ENCODE data around the gene ARHGAP30.

ARHGAP30 gene

DNA sequence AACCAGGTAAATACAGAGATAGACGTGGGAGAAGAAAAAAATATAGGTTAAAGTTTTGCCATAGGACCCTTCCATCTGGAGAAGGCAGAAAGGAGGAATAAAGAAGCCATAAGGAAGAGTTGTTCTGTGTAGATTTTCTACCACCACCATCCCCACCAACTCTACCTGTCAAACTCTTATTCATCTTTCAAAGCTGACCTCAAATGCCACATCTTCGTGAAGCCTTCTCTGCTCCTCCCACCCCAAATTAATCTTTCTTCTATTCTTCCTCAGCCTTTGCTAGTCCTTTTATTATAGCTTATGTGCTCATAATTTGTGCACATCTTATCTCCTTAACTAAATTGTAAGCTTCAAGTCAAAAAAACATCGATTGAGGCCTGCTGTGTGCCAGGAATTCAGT is 20.9 kb upstream of the ARHGAP30 start:
- no peak for DNase-seq

DNA sequence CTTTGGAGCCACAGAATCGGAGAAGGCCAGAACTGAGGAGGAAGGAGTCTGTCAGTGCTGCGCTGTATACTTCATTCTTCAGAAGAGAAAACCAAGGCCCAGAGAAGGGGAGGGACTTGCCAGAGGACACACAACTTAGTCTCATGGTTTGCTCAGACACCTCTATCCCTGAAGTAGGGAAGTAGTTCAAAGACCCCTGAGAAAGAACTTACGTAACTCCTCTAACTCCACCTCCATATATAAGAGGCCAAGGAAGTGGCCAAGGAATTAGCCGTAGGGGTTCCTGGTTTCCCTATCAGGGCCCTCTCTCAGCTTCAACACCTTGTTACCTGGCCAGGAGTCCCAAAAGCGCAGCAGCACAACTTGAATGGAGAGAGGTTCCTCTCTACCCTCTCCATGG is 20.2 kb upstream of the ARHGAP30 start:
- no peak for DNase-seq

DNA sequence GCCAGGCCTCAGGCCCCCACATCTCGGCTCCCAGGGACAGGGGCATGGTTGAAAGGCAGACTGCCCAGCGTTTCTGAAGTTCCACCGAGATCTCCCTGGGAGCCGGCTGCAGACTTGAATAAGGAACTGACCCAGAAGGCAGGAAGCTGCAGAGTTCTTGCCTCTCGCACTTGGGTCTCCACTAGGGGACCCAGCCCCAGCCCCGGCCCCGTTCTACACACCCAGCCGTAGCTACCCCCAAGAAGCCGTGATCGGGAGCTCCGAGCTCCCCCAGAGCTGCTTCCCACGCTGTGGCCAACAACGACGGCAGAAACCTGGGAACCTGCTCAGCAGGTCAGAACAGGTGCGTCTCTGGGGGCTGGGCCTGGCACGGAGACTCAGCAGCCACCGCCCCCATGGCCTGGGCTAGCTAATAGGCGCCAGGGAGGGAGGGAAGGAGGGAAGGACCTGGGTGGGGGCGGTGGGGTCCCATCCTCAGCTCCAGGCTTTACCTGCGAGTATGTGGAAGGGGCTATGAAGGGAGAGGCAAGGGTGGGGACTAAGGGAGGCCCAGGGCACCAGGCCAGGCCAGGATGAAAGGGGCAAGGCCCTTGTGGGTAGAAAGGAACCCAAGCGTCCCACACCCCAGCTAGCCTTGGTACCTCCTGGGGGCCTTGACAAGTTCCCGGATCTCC is 19.7 kb upstream of the ARHGAP30 start, which contains the start of gene NECTIN4:
TSS of gene NECTIN4 (minus strand) at position 308 of the 674 bp plus-strand sequence. CDS start at position 46, 262 bp downstream.
- no peak for DNase-seq

GRCh38 chr1:161088587-161089110 is 19.0 kb upstream of the ARHGAP30 start:
- DNase-seq, result no peak

GRCh38 chr1:161086457-161086856 is 16.8 kb upstream of the ARHGAP30 start:
- DNase-seq, result no peak

DNA sequence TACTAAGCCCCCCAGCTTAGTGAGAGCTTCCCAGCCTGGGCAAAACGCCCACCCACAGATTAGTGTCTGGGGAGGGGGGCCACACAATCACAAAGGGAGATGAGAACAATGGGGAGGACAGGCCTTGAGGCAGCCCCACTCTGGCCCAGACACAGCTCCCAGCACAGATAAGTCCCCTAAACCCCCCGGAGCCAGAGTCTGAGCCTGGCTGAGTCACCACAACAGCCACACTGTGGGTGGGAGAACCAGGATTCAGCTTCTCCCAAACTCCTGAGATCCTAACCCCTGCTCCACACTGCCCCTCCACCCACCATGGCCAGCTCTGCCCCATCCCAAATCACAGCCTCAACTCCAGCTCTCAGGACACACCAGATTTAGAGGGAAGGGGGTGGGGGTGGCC is 15.5 kb upstream of the ARHGAP30 start:
- DNase-seq, result no peak

- no peak for DNase-seq
Measured at GRCh38 chr1:161084597-161084988, 14.9 kb upstream of the ARHGAP30 start.

GRCh38 chr1:161083748-161084596 is 14.3 kb upstream of the ARHGAP30 start:
- no peak for DNase-seq

DNA sequence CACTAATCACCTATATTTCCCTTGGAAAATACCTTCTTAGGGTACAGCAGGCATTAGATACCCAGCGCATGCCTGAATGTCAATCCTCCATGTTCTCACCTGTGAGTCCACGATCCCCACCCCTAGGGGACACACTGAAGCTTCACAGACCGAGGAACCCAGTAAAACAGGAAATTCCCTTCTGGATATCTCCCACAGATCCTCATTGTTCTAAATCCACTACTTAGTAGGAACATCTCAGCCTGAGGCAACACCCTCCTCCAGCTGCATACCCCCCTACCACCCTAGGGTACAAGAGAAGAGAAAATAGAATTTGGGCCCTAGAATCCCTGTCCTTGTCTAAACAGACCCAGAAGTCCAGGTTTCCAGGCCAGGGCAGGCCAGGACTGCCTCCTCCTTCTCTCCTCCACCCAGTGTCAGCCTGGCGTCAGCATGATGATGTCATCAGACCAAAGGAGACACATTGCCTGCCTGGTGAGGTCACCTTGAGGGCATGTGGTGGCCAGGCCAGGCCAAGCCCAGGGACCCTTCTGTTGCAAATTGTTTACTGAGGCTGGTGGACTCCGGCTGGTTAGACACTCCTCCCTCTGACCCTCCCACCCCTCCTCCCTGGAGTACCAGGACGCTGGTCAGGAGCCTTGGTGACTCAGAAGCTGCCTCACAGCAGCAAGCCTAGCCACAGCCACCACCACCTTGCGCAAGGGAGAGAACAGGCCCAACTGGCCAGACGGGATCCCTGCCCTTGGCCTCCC is 13.5 kb upstream of the ARHGAP30 start:
- DNase-seq, result no peak

DNA sequence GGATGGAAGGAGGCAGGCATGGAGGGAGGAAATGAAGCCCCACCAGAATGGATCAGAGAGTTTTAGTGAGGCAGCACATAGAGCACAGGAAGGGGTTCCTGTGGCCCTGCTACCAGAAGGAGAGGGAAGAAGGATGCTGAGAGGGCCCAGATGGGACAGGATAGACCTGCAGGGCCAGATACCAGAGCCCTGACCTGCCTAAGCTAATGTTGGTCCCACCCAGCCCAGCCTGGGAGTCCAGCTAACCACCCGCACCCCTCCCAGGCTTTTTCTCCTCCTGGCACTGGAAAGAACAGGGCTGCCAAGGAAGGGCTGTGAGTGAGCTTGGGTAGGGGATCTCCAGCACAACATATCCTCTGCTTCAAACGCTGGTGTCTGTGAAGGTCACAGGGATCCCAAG is 12.8 kb upstream of the ARHGAP30 start:
- no peak for DNase-seq

DNA sequence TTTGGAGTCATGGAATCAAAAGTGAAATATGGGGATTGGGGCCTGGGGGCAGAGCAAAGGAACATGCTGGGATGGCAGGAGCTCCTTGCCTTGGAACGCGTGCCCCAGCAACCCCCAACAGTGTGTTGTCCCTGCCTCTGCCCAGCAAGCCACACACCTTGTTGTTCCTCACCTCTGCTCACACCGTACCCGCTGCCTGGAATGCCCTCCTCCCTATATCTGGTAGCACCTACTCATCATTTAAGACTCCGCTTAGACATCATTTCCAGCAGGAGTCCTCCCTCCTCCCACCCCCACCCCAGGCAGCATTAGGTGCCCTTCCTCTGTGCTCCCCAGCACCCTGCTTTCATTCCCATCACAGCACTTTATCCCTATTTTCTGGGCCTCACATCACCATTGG is 11.8 kb upstream of the ARHGAP30 start:
- DNase-seq, result no peak

- DNase-seq, result no peak
Measured at GRCh38 chr1:161080441-161081405, 11.0 kb upstream of the ARHGAP30 start.

DNA sequence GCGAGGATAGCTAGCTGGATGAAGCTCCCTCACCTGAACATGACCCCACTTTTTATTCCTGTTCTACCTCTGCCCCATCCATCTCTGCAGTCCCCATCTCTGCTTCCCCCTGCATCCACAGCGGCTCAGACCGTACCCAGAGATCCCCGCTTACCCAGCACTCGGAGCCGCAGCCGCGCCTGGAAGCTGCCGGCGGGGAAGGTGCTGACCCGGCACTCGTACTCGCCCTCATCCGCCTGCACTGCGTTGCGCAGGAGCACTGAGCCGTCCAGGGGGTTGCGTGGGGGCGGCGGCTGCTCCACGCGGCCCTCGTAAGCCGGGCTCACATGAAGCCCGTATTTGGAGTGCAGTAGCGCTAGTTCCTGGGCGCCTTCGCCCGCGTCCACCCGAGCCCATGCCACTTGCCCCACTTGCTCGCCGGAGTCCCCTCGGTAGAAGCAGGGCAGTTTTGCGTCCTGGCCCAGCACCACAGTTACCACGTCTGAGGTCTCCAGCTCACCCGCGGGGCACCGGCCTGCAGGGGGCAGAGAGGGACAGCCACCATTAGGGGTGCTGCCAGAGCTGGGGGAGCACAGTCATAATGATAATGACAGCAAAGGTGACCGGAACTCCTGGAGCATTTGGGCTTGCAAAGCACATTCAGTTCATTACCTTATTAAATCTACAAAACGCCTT is 9.9 kb upstream of the ARHGAP30 start:
- no peak for DNase-seq

GRCh38 chr1:161077426-161077825 is 7.7 kb upstream of the ARHGAP30 start:
- DNase-seq, result no peak

DNA sequence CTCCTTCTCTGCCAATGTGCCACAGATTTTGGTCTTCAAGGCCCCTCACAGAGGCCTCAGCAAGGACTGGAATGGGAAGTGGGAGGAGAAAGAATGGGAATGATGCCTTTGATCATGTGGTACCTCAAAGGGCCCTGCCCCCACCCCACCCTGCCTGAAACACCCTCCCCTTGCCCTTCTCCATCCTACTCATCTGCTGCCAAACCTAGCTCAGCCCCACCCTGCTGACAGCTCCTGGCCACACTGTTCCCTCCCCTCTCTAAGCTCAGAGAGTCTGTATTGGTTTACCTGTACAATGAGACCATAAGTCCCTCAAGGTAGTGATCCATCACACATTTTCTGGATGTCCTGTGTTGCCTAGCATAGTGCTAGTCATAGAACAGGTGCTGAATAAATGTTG is 6.7 kb upstream of the ARHGAP30 start:
- DNase-seq, result no peak

- no peak for DNase-seq
Measured at GRCh38 chr1:161074676-161075368, 5.1 kb upstream of the ARHGAP30 start.

DNA sequence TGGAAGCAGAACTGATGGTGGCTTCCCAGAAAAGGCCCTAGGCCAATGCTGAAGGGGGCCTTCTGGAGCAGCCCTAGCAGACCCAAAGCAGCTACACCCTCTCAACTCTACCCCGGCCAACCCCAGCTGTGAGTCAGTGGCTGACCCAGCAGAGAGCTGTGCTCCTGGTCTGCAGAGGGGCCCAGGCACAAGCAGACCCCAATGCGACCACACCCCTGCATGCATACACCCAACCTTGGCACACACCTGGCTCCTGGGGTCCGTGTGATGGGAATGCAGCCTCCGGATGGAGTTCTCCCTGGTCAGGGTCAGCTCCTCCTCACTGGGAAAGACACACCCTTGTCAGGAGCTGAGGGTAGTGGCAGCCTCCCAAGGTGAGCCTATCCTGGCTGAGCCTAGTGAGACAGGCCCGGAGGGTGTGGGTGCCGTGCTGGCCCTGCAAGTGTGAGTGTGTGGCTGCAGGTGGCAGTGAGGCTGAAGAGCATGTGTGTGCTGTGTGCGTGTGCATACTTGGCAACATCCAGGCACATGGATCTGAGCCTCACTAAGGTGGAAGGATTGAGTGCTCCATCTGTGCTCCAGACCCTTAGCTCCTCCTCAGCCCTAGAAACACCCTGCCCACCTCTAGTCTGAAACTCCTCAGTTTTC is 3.9 kb upstream of the ARHGAP30 start:
- no peak for DNase-seq

- no peak for DNase-seq
Measured at GRCh38 chr1:161072751-161073449, 3.2 kb upstream of the ARHGAP30 start.

DNA sequence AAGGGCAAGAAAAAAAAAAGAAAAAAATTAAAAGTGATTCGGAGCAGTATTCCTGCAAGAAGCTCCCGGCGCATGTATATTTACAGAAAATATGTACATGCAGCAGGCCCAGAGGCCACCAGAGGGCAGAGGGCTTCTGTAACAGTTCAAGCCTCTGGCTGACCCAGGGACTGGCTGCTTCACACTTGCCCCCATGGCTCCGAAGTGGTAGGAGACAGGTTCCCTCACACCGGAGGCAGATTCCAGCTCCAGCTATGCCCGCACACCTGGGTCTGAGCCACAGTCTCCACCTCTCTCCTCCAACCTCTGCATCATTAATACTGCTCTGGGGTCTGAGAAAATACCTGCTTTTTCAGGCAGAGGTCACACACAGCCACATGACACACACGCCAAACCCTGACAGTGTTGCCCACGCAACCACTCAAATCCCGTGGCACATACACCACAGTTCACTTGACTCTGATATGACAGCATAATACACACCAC is 2.2 kb upstream of the ARHGAP30 start:
- DNase-seq, result no peak

DNA sequence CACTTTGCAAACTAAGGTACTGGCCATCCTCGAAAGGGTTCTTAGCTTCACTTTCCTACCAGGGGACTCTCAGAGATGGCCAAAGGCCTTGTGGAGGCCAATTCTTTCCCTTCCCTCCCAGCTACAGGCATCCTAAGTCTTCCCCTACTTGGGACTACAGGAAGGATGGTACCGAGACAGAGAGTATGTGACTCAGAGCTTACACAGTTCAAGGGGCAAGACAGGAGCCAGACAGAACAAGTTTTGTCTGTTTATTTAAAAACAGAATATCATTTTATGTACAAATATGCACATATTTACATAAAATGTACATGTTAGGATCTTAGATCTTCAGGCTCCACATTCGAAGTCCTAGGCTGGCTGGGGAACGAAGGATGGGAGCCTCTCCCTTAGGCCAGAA is 1.1 kb upstream of the ARHGAP30 start:
- no peak for DNase-seq

Measured in NCI-H1694 (cell line).